K562 (cell line): ENCODE measurements around the gene PURA. TPM values are rescaled to one million over a fixed set of nuclear protein-coding genes. Genes with fewer than 3 reads are reported as not detected.

Source experiments
- ATAC-seq: fragments of 200-7000 bp; cut with Tn5 transposase; 3 replicates; pipeline ENCODE4 v1.9.1; 2020; ENCODE audit warnings: moderate library complexity
- BruUV-seq: library from RNA; stranded (reverse); fragments of 400-500 nt; replicated peaks from 2 replicates; lab custom pipeline; 2021; lab: Mats Ljungman, UMichigan
- CTCF ChIA-PET: fragments of 300-600 bp; formaldehyde crosslinking; extraction: SDS; loops from one replicate; lab custom pipeline; 2021; ENCODE audit warnings: low intra/inter-chr PET ratio; lab: Yijun Ruan, JAX
- POLR2A ChIA-PET: fragments of 300-600, 350-650 bp; sonication (Branson Sonifier 250); formaldehyde crosslinking; extraction: SDS; loops from one replicate; lab custom pipeline; 2021; ENCODE audit warnings: antibody characterized with exemption, inconsistent platforms; lab: Yijun Ruan, JAX
- DNase-seq, 4 experiments: peaks; one replicate each; pipeline versions ENCODE4 v3.0.0 to v3.0.0-alpha.2; 2011 to 2018; ENCODE audit warnings: low spot score in 3 of 4, mixed read lengths in 3 of 4; ENCODE audit errors: extremely low read depth in 1 of 4
- FAIRE-seq: peaks from 2 replicates; lab custom pipeline; 2011; peaks lifted over from hg19 to GRCh38; lab: Jason Lieb, UNC
- H2AFZ ChIP-seq: 2 replicates; pipeline ENCODE4 v1.6.0; 2011; ENCODE audit warnings: low read depth, low read length, control low read depth, inconsistent platforms
- H3K27ac ChIP-seq: fragments of 200-600 bp; 3 replicates; pipeline ENCODE4 v1.8.0; 2011; ENCODE audit warnings: low read depth, mild to moderate bottlenecking, control low read depth, inconsistent platforms, low read length, moderate library complexity, mixed read lengths; ENCODE audit errors: extremely low read depth
- H3K27me3 ChIP-seq, 2 experiments: fragments of 300-600 bp in 1 of 2; 2 replicates in 1 of 2; 3 replicates in 1 of 2; pipeline versions ENCODE4 v1.6.0 to v1.8.0; 2011; ENCODE audit warnings: inconsistent platforms in 2 of 2, low read length in 2 of 2, mild to moderate bottlenecking in 1 of 2, mixed read lengths in 1 of 2, moderate library complexity in 1 of 2; ENCODE audit not compliant: control insufficient read depth in 2 of 2, insufficient read depth in 2 of 2
- H3K36me3 ChIP-seq: fragments of 300-600 bp; 3 replicates; pipeline ENCODE4 v1.8.0; 2011; ENCODE audit warnings: mild to moderate bottlenecking, low read length, inconsistent platforms; ENCODE audit not compliant: control insufficient read depth, insufficient read depth
- H3K4me1 ChIP-seq, 2 experiments: fragments of 200-600 bp in 1 of 2; replicated peaks in 1 of 2; 2 replicates in 1 of 2; 3 replicates in 1 of 2; pipeline versions ENCODE4 v1.5.1 to v1.8.0; 2011; ENCODE audit warnings: inconsistent platforms in 2 of 2, low read length in 2 of 2, mild to moderate bottlenecking in 1 of 2, mixed read lengths in 1 of 2, moderate library complexity in 1 of 2; ENCODE audit not compliant: control insufficient read depth in 2 of 2, insufficient read depth in 2 of 2
- H3K4me2 ChIP-seq: 2 replicates; pipeline ENCODE4 v1.6.1; 2011; ENCODE audit warnings: low read length, control low read depth, inconsistent platforms, mixed read lengths; ENCODE audit not compliant: insufficient read depth
- H3K4me3 ChIP-seq: fragments of 200-600 bp; sonication (generic), shearing (Covaris generic); 2 replicates; pipeline ENCODE4 v1.5.1; 2016; ENCODE audit warnings: control low read depth, inconsistent platforms
- H3K79me2 ChIP-seq: fragments of 200-600 bp; 3 replicates; pipeline ENCODE4 v1.8.0; 2011; ENCODE audit warnings: low read length, inconsistent platforms; ENCODE audit not compliant: control insufficient read depth, insufficient read depth
- H3K9ac ChIP-seq, 2 experiments: 2 replicates each; pipeline versions ENCODE4 v1.6.0 to v1.6.1; 2011; ENCODE audit warnings: low read depth in 2 of 2, low read length in 2 of 2, control low read depth in 1 of 2, inconsistent platforms in 1 of 2, mild to moderate bottlenecking in 1 of 2, mixed read lengths in 1 of 2; ENCODE audit not compliant: insufficient read depth in 1 of 2
- H3K9me1 ChIP-seq: one replicate; pipeline ENCODE4 v1.6.0; 2011; ENCODE audit warnings: inconsistent platforms, mild to moderate bottlenecking, low read length, moderate library complexity; ENCODE audit not compliant: control insufficient read depth, insufficient read depth
- H3K9me3 ChIP-seq: replicated peaks from 2 replicates; pipeline ENCODE4 v1.5.1; 2011; ENCODE audit warnings: low read depth, low read length, inconsistent platforms; ENCODE audit not compliant: control insufficient read depth, insufficient read depth
- H4K20me1 ChIP-seq: replicated peaks from 2 replicates; pipeline ENCODE4 v1.6.1; 2011; ENCODE audit warnings: low read length, inconsistent platforms, mixed read lengths; ENCODE audit not compliant: control insufficient read depth, insufficient read depth
- BRF1 ChIP-seq: IDR thresholded peaks from 3 replicates; pipeline ENCODE4 v1.6.1; 2011; ENCODE audit warnings: borderline replicate concordance, mild to moderate bottlenecking; ENCODE audit not compliant: insufficient read length; ENCODE audit errors: extremely low read depth
- FIP1L1 ChIP-seq: fragments of 200-400 bp; formaldehyde crosslinking; IDR thresholded peaks from 2 replicates; pipeline ENCODE4 v1.6.1; 2018; ENCODE audit warnings: mild to moderate bottlenecking, low read depth, low read length; ENCODE audit not compliant: poor library complexity, severe bottlenecking
- GABPB2 ChIP-seq: fragments of 250-450 bp; sonication (Bioruptor Pico); conservative IDR thresholded peaks from 2 replicates; pipeline ENCODE4 v1.5.1; 2021; ENCODE audit warnings: mild to moderate bottlenecking
- NFRKB ChIP-seq: fragments of 450-650 bp; IDR thresholded peaks from 2 replicates; pipeline ENCODE4 v1.6.1; 2016; ENCODE audit warnings: low read depth
- PHB2 ChIP-seq: fragments of 450-650 bp; IDR thresholded peaks from 2 replicates; pipeline ENCODE4 v1.6.1; 2017; ENCODE audit warnings: low read depth
- RBM22 ChIP-seq: fragments of 200-400 bp; formaldehyde crosslinking; IDR thresholded peaks from 2 replicates; pipeline ENCODE4 v1.6.1; 2018; ENCODE audit warnings: low read length, low read depth; ENCODE audit not compliant: poor library complexity, severe bottlenecking
- SNIP1 ChIP-seq: fragments of 450-650 bp; IDR thresholded peaks from 2 replicates; pipeline ENCODE4 v1.7.1; 2017; ENCODE audit warnings: low read depth, mild to moderate bottlenecking
- TRIM28 ChIP-seq: fragments of 450-650 bp; IDR thresholded peaks from 2 replicates; pipeline ENCODE4 v1.6.1; 2017
- ZNF384 ChIP-seq: IDR thresholded peaks from 2 replicates; pipeline ENCODE4 v1.6.1; 2012; ENCODE audit warnings: low read depth, low read length, improper control_type of control experiment
- WGBS: fragments of 100-300 bp; shearing (Covaris generic); methylation state at CpG from one replicate; pipeline ENCODE4 v1.1.6; 2016; ENCODE audit warnings: low coverage, mixed read lengths; ENCODE audit not compliant: insufficient coverage; ENCODE audit errors: missing lambda C conversion rate; 5-methylcytosine and 5-hydroxymethylcytosine counted together
- in situ Hi-C: fragments of 300-500 bp; cut with MboI; formaldehyde crosslinking; loops from 4 replicates; pipeline ENCODE4 v1.15.0; 2018; ENCODE audit warnings: inconsistent platforms, mixed read lengths
- intact Hi-C: fragments of 100-400 bp; cut with micrococcal nuclease; formaldehyde crosslinking; loops from 2 replicates; pipeline ENCODE4 v1.14.2; 2022
- polyA plus RNA-seq, 8 experiments: library from polyadenylated mRNA; depleted of rRNA in 4 of 8; stranded (reverse) in 5 of 8; unstranded in 3 of 8; fragments of >200 nt; fragmentation: Nextera tagmentation in 2 of 8; fragmentation: Illumina TruSeq in 1 of 8; extraction: Ambion mirVana in 2 of 8; extraction: Trizol in 1 of 8; gene quantifications; 2 replicates each; pipeline versions ENCODE4 v1.2.1 to v1.2.3, GENCODE V29; 2011 to 2014; ENCODE audit warnings: inconsistent platforms in 1 of 8, missing spikeins in 1 of 8
- total RNA-seq, 7 experiments: library from RNA; depleted of rRNA in 6 of 7; stranded (reverse); fragments of >200 nt in 6 of 7; fragmentation: Illumina TruSeq in 2 of 7; extraction: Trizol in 2 of 7; gene quantifications; 2 replicates each; pipeline versions ENCODE4 v1.2.1 to v1.2.3, GENCODE V29; 2011 to 2021; ENCODE audit warnings: low replicate concordance in 1 of 7
- TF ChIP-seq, protein P1 (sequence below): IDR thresholded peaks from 2 replicates; pipeline ENCODE4 v1.6.1; 2011; ENCODE audit warnings: borderline replicate concordance, low read depth, mild to moderate bottlenecking, moderate library complexity, low read length; ENCODE audit not compliant: insufficient read depth, poor library complexity, severe bottlenecking
- TF ChIP-seq, protein P2 (sequence below): IDR thresholded peaks from 3 replicates; pipeline ENCODE4 v1.6.1; 2011; ENCODE audit warnings: borderline replicate concordance, mild to moderate bottlenecking, moderate library complexity; ENCODE audit not compliant: insufficient read length; ENCODE audit errors: extremely low read depth

The PURA gene
- total and polyA plus RNA-seq, 9 of the 15 experiments (the other 6 are each of a cell fraction or from before 2014, with no cell fraction given), result 3.2 to 11.1 (median 5.4) TPM

DNA sequence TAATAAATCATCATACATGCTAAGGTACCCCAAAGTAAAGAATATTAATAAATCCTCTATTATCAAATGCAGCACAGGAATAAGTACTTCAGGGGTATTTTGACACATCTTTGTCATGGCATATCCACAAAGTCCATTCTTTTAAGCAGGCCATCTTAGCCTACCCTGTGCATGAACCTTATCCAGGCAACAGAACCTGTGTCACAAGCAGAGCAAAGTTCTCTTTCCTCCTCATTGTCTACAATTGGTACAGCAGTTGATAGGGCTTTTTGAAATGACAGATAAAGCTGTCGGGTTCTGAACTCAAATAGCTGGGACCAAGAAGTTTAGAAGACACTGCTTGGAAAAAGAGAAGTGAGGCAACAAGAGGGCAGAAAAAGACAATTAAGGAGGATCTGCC, 30.8 kb upstream of the PURA start:
- peaks cover 5 to 8% of the 10 kb centered on the region in 2 experiments; a peak in 4 of 5 replicates for H3K27me3 ChIP-seq
- no peaks in the 10 kb centered on the region for H3K36me3 ChIP-seq
- ATAC-seq, result no peak
- no peak for TF ChIP-seq PHB2
- TF ChIP-seq, protein P1, sequence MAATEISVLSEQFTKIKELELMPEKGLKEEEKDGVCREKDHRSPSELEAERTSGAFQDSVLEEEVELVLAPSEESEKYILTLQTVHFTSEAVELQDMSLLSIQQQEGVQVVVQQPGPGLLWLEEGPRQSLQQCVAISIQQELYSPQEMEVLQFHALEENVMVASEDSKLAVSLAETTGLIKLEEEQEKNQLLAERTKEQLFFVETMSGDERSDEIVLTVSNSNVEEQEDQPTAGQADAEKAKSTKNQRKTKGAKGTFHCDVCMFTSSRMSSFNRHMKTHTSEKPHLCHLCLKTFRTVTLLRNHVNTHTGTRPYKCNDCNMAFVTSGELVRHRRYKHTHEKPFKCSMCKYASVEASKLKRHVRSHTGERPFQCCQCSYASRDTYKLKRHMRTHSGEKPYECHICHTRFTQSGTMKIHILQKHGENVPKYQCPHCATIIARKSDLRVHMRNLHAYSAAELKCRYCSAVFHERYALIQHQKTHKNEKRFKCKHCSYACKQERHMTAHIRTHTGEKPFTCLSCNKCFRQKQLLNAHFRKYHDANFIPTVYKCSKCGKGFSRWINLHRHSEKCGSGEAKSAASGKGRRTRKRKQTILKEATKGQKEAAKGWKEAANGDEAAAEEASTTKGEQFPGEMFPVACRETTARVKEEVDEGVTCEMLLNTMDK, result no peak
- TF ChIP-seq GABPB2 (CRISPR knock-in tag), result no peak
- TF ChIP-seq, protein P2, sequence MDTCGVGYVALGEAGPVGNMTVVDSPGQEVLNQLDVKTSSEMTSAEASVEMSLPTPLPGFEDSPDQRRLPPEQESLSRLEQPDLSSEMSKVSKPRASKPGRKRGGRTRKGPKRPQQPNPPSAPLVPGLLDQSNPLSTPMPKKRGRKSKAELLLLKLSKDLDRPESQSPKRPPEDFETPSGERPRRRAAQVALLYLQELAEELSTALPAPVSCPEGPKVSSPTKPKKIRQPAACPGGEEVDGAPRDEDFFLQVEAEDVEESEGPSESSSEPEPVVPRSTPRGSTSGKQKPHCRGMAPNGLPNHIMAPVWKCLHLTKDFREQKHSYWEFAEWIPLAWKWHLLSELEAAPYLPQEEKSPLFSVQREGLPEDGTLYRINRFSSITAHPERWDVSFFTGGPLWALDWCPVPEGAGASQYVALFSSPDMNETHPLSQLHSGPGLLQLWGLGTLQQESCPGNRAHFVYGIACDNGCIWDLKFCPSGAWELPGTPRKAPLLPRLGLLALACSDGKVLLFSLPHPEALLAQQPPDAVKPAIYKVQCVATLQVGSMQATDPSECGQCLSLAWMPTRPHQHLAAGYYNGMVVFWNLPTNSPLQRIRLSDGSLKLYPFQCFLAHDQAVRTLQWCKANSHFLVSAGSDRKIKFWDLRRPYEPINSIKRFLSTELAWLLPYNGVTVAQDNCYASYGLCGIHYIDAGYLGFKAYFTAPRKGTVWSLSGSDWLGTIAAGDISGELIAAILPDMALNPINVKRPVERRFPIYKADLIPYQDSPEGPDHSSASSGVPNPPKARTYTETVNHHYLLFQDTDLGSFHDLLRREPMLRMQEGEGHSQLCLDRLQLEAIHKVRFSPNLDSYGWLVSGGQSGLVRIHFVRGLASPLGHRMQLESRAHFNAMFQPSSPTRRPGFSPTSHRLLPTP, result no peak
- TF ChIP-seq TRIM28, result no peak
- TF ChIP-seq FIP1L1, result no peak
- no peak for TF ChIP-seq NFRKB
- TF ChIP-seq BRF1, result no peak
- no peak for TF ChIP-seq RBM22
- no peak for TF ChIP-seq ZNF384
- no peak for TF ChIP-seq SNIP1
- no peaks in the 10 kb centered on the region for H3K4me1 ChIP-seq
- no peaks in the 10 kb centered on the region for H3K9me1 ChIP-seq
- WGBS, result 6% methylated on average over 1 of the region's 1 CpG
- intact Hi-C loops, result no loop called here
- no peak for FAIRE-seq
- no peaks in the 10 kb centered on the region for H3K79me2 ChIP-seq
- no peak overlapping the region for H3K27ac ChIP-seq
- no TSS peak for BruUV-seq
- no peak for DNase-seq
- H3K9ac ChIP-seq, result no peak overlapping the region
- in situ Hi-C loops, result loop anchor here (5.0 kb wide), 1 partner anchor 74 kb away; no protein-coding TSS in a partner anchor
- H3K4me2 ChIP-seq, result no peak overlapping the region
- CTCF ChIA-PET, result interaction anchor here (0.8 to 1.0 kb wide), 2 partner anchors 10 to 56 kb away, joined by 3 read pairs; no protein-coding TSS in a partner anchor
- H3K4me3 ChIP-seq, result no peak overlapping the region
- POLR2A ChIA-PET, result no interaction called here
- H2AFZ ChIP-seq, result no peak overlapping the region
- H4K20me1 ChIP-seq, result no peaks in the 10 kb centered on the region
- H3K9me3 ChIP-seq, result no peaks in the 10 kb centered on the region
